H7 (cell line): ENCODE results near the gene DNAH11. TPM values are rescaled to one million over a fixed set of nuclear protein-coding genes. Genes with fewer than 3 reads are reported as not detected.
A peak's percentile ranks its signal among the peaks of the same experiment; 100 is the strongest.
"Not testable (repeated sequence)": the region's sequence is repeated elsewhere in the genome, so short reads cannot be mapped to it uniquely, and the experiment has no call there.

ENCODE experiments used
- DNase-seq: peaks from one replicate; pipeline ENCODE4 v3.0.0; 2012
- H3K27me3 ChIP-seq: 2 replicates; pipeline ENCODE4 v1.6.0; 2011; ENCODE audit warnings: mild to moderate bottlenecking, low read length; ENCODE audit not compliant: control insufficient read depth, insufficient read depth
- H3K36me3 ChIP-seq: replicated peaks from 2 replicates; pipeline ENCODE4 v1.5.1; 2011; ENCODE audit warnings: low read length; ENCODE audit not compliant: control insufficient read depth, insufficient read depth
- H3K4me3 ChIP-seq: 2 replicates; pipeline ENCODE4 v1.5.1; 2011; ENCODE audit warnings: low read depth, mild to moderate bottlenecking, control low read depth, low read length, moderate library complexity; ENCODE audit not compliant: insufficient read depth
- total RNA-seq: library from RNA; depleted of rRNA; stranded (reverse); fragments of >200 nt; shearing (Covaris generic); gene quantifications from 2 replicates; pipeline ENCODE4 v1.2.3, GENCODE V29; 2014

Gene DNAH11
- total RNA-seq, 1 experiment from 2014 or later: 1.6 TPM

- Histone ChIP-seq H3K4me3 (no peak overlapping the region), H3K27me3 (no peaks in the 10 kb centered on the region), H3K36me3 (no peaks in the 10 kb centered on the region)
- no peak for DNase-seq
These were observed 324.4 kb downstream of the DNAH11 start for GRCh38 chr7:21867226-21867625.

GRCh38 chr7:21867816-21868575 lies 325.2 kb downstream of the DNAH11 start:
- Histone ChIP-seq H3K36me3 (no peaks in the 10 kb centered on the region), H3K27me3 (no peaks in the 10 kb centered on the region), H3K4me3 (no peak overlapping the region)
- peak; percentile 30 for DNase-seq

DNA sequence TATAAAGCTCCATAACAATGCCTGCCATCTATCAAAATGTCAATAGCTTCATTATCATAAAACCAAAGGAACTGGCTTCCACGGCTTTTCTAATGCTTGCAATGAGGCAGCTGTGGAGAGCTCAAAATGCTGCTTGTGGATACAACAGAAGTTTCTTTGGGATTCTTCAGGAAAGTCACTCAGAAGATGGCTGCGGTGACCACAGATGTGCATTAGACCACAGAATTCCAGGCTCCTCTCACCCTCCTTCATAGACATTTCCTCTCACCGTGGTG lies 325.7 kb downstream of the DNAH11 start:
- no peak for DNase-seq
- no peaks in the 10 kb centered on the region for H3K27me3 ChIP-seq
- no peaks in the 10 kb centered on the region for H3K36me3 ChIP-seq
- no peak overlapping the region for H3K4me3 ChIP-seq

- Histone ChIP-seq H3K4me3 (no peak overlapping the region), H3K27me3 (no peaks in the 10 kb centered on the region), H3K36me3 (no peaks in the 10 kb centered on the region)
- no peak for DNase-seq
These were observed 327.1 kb downstream of the DNAH11 start for GRCh38 chr7:21869785-21870402.

DNA sequence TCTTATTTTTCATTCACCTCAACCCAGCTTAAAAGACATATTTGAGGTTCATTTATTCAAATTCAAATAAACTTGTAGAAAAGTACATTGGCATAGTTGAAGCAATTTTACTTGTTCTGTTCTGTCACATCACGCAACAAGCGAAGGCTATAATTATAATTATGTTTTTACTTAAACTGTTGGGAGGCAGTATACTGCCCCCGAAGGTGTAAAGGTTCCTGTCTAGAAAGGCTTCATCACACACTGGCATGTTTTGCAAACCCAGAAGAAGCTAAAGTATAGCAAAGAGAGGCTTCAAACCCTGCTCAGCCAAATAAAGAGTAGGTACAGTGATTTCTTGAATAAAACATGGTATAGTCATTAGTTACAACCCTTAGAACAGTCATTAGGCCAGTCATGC lies 340.2 kb downstream of the DNAH11 start:
- no peaks in the 10 kb centered on the region for H3K36me3 ChIP-seq
- DNase-seq: no peak
- no peaks in the 10 kb centered on the region for H3K27me3 ChIP-seq
- no peak overlapping the region for H3K4me3 ChIP-seq

DNA sequence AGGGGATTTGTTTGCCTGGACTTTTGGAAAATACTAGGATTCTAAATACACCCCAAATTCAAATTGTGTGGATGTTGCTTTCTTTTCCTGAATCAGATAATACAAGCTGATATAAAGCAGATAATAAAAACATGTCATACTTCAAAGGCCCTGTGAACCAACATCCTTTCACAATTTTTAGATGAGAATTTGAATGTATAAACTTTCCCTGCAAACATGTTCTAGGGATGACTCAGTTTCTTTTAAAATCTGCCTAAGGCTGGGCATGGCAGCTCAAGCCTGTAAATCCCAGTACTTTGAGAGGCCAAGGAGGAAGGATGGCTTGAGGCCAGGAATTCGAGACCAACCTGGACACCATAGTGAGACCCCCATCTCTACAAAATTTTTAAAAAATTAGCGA lies 340.7 kb downstream of the DNAH11 start:
- DNase-seq, H3K27me3 ChIP-seq, H3K4me3 ChIP-seq, H3K36me3 ChIP-seq: not testable (repeated sequence)

- Histone ChIP-seq H3K36me3 (no peaks in the 10 kb centered on the region), H3K27me3 (no peaks in the 10 kb centered on the region)
- DNase-seq: no peak
These were observed 341.7 kb downstream of the DNAH11 start for GRCh38 chr7:21884496-21884895.

DNA sequence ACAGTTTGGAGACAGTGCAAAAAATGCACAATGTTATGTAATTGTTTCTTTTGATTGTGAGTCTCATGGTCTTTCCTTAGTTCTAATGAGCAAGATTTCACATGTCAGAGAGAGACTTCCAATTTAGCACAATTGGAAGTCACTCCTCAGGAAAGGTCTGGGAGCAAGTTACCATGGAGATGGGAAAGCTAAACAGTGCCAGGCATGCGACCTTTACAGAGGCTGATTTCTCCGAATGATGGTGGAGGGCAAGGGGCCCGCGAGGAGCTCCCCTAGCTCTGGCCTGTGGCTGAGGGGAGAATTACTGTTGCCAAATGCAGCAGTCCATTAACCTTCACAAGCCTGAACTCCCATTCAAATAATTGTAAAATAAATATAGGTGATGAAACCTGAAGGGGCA lies 343.6 kb downstream of the DNAH11 start:
- H3K36me3 ChIP-seq: no peaks in the 10 kb centered on the region
- H3K4me3 ChIP-seq: no peak overlapping the region
- no peaks in the 10 kb centered on the region for H3K27me3 ChIP-seq
- peak; percentile 30 for DNase-seq

More at GRCh38 chr7:21884496-21884895, 341.7 kb downstream of the DNAH11 start:
- H3K4me3 ChIP-seq: no peak overlapping the region

- Histone ChIP-seq H3K27me3 (no peaks in the 10 kb centered on the region), H3K4me3 (no peak overlapping the region), H3K36me3 (no peaks in the 10 kb centered on the region)
- DNase-seq: no peak
These were observed 344.5 kb downstream of the DNAH11 start for GRCh38 chr7:21887353-21887752.

DNA sequence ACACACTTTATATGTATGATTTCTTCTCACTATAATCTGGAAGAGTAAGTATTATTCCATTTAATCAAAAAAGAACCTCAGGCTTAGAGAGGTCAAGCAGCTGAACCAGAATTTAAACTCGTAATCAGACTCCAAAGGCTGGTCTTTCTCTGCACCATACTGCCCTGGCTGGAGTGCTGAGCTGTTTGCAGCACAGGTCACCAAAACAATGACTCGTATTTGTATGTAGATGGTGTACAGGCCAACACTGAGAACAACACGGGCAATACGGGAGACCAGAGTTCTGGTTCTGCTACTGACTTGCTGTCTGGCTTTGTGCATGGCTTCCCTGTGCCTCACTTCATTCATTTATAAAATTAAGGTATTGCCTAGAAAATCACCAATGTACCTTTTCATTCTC lies 344.9 kb downstream of the DNAH11 start:
- DNase-seq: no peak
- Histone ChIP-seq H3K27me3 (no peaks in the 10 kb centered on the region), H3K36me3 (no peaks in the 10 kb centered on the region), H3K4me3 (no peak overlapping the region)

GRCh38 chr7:21891291-21891690 lies 348.5 kb downstream of the DNAH11 start:
- H3K4me3 ChIP-seq: no peak overlapping the region

DNA sequence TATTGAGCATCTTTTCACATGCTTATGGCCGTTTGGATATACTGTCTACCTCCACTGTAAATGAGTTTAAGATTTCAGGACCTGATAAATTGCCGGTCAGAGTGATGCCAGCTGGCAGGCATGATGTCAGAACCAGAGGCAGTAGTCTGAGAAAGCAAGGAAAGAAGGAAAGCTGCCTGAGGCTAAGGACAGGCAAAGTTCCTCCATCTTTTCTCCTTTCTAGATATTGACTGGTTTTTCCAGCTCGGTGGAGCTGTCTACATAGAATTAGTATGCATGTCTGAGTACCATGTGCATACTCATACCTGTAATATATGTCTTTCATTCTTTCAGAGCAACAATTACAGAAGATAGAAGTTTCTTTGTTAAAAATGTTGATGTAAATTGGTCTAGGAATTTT lies 350.6 kb downstream of the DNAH11 start:
- no peak overlapping the region for H3K4me3 ChIP-seq
- no peak for DNase-seq
- H3K27me3 ChIP-seq: no peaks in the 10 kb centered on the region
- H3K36me3 ChIP-seq: no peaks in the 10 kb centered on the region; the same call in 1 of the 2 replicates

More at GRCh38 chr7:21891291-21891690, 348.5 kb downstream of the DNAH11 start:
- Histone ChIP-seq H3K36me3 (no peaks in the 10 kb centered on the region), H3K27me3 (no peaks in the 10 kb centered on the region)
- DNase-seq: no peak

GRCh38 chr7:21898265-21898930 lies 355.6 kb downstream of the DNAH11 start:
- Histone ChIP-seq H3K36me3 (peaks cover 23% of the 10 kb centered on the region), H3K4me3 (no peak overlapping the region), H3K27me3 (no peaks in the 10 kb centered on the region)
- DNase-seq: no peak

DNA sequence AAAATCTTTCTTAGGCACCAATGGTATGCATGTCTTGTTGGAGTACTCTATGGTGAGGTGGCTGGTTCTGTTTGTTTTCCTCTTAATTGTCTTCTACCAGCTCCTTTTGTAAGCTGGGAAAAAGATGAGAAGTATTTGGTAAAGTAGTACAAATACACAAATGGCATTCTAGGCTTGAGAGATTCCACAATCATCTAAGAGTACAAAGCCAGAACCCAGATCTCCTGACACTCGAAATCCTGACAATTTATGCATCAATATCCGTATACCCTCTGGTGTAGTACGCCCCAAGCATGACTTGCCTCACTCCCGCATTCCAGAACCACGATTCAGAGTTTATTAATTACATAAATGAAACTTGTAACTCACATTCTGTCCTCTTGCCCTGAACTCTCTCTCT lies 359.4 kb downstream of the DNAH11 start:
- Histone ChIP-seq H3K36me3 (peaks cover 39% of the 10 kb centered on the region), H3K4me3 (no peak overlapping the region), H3K27me3 (no peaks in the 10 kb centered on the region)
- no peak for DNase-seq
